H1 (cell line): ENCODE data around the gene HES4.

ENCODE experiments used
- CTCF ChIP-seq, 3 experiments: IDR thresholded peaks; 1 replicate in 2 of 3; 2 replicates in 1 of 3; pipeline versions ENCODE4 v1.5.1 to v1.6.1; 2011; ENCODE audit warnings: low read length in 3 of 3, mild to moderate bottlenecking in 3 of 3, inconsistent platforms in 2 of 3, low read depth in 1 of 3, moderate library complexity in 1 of 3; ENCODE audit not compliant: insufficient read depth in 1 of 3; ENCODE audit errors: control extremely low read depth in 1 of 3
- JUND ChIP-seq: IDR thresholded peaks from 2 replicates; pipeline ENCODE4 v1.6.1; 2011; ENCODE audit warnings: mild to moderate bottlenecking, improper control_type of control experiment, low read length
- KDM5A ChIP-seq: fragments of 200-600 bp; IDR thresholded peaks from 2 replicates; pipeline ENCODE4 v1.7.1; 2012; ENCODE audit warnings: mild to moderate bottlenecking, low read length, inconsistent platforms, mixed read lengths
- POLR2A ChIP-seq, 2 experiments: IDR thresholded peaks; 1 replicate in 1 of 2; 2 replicates in 1 of 2; pipeline ENCODE4 v1.6.1; 2011; ENCODE audit warnings: low read depth in 2 of 2, low read length in 2 of 2, mild to moderate bottlenecking in 2 of 2; ENCODE audit errors: control extremely low read depth in 1 of 2
- RFX5 ChIP-seq: IDR thresholded peaks from 2 replicates; pipeline ENCODE4 v1.6.1; 2011; ENCODE audit warnings: low read depth, low read length, improper control_type of control experiment, borderline replicate concordance
- SIX5 ChIP-seq: IDR thresholded peaks from 2 replicates; pipeline ENCODE4 v1.6.1; 2011; ENCODE audit warnings: mild to moderate bottlenecking, low read depth, low read length

- no peak for TF ChIP-seq CTCF (IDR thresholded peaks at IDR 0.05; ENCODE audit: control extremely low read depth in 1 of 3, insufficient read depth in 1 of 3, low read depth in 1 of 3, low read length in 3 of 3)
- no peak for TF ChIP-seq RFX5
- no peak for TF ChIP-seq KDM5A
- no peak for TF ChIP-seq JUND
- TF ChIP-seq SIX5, result no peak
- no peak for TF ChIP-seq POLR2A (IDR thresholded peaks at IDR 0.05; ENCODE audit: control extremely low read depth in 1 of 2, low read depth in 2 of 2, low read length in 2 of 2)
These were observed 39.4 kb downstream of the HES4 start, which contains the start of gene KLHL17 for GRCh38 chr1:960363-961131.
